Measurements from ENCODE around the gene IFNL2.
"Not testable (repeated sequence)": the region's sequence is repeated elsewhere in the genome, so short reads cannot be mapped to it uniquely, and the experiment has no call there.

Gene IFNL2

DNA sequence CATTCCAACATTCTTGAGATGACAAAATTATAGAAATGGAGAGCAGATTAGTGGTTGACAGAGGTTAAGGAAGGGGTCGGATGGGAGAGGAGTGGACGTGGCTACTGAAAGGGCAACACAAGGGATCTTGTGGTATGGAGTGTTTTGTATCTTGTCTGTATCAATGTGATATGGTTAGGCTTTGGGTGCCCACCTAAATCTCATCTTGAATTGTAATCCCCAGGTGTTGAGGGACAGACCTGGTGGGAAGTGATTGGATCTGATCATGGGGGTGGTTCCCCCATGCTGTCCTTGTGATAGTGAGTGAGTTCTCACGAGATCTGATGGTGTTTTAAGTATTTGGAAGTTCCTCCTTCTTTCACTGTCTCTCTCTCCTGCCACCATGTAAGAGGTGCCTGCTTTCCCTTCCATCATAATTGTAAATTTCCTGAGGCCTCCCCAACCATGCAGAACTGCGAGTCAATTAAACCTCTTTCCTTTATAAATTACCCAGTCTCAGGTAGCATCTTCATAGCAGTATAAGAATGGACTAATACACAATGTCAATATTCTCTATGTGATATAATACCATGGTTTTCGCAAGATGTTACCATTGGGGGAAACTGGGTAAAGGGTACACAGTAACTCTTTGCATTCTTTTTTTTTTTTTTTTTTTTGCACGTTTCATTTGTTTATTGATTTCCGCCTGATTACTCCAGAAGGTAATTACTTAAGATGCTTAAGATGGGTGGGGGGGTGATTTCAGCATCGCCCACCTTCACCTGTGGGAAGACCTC lies 14.6 kb upstream of the IFNL2 start:
- no peak for DNase-seq (ENCODE audit: low read depth)

DNA sequence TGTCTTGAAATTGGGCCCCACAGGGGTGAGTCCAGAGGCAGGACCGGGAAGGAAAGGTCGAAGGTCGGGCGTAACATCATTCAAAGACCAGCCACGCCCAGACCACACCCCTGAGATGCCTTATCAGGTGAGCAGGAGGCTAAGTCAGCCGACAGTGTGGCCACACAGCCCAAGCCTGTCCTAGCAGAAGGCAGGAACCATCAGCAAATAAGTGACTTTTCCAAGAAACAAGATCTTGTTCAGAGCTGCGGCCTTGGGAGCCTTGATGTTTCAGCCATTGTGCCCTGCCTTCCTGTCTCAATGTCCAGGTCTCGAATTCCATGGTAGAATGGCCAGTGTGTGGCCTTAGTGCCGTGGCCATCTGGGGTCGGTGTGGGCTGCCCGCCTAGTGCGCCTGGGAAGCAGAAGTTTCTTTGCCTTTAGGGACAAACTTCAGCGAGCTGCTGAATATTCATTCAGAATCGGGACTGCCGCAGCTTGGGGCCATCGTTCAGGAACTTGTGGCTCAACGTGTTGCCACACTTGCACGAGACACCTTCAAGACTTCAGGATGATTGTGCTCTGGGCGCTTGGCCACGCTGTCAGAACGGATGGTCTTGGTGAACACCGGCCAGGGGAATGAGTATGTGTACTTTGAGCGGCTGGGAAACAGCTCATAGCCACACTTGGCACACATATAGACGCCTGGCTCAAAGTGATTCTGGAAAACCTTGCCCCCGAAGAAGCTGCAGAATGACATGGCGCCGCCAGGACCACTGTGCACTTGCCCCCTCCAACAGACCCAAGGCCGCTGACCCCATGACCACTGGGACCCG lies 13.5 kb upstream of the IFNL2 start:
- DNase-seq (ENCODE audit: low read depth), result no peak

DNA sequence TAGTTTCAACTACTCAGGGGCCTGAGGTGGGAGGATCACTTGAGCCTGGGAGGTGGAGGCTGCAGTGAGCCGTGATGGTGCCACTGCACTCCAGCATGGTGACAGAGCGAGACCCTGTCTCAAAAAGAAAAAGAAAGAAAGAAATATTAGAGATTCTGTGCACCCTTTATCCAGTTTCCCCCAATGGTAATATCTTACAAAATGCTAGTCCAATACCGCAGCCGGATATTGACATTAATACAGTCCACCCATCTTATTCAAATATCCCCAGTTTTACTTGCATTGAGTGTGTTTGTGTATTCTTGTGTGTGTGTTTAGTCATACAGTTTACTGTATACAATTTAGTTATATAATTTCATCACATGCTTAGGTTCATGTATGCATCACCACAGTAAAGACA lies 11.0 kb upstream of the IFNL2 start:
- DNase-seq (ENCODE audit: low read depth), result no peak

DNA sequence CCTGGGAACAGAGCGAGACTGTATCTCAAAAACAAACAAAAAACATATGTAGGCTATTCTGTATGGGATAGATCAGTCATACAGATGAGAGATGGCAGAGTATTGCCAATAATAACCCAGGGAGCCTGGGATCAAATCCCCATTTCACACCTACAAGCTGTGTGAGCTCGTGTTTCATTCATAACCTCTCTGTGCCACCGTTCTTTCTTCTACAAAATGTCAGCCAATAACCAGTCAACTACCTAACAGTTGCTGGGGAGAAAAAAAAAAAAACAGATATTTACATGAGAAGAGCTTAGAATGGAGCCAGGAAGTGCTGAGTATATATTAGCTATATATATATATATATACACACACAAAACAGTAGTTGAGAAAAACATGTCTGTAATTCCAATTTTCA lies 6.5 kb upstream of the IFNL2 start:
- no peak for DNase-seq (ENCODE audit: low read depth)

GRCh38 chr19:39262496-39262895 lies 5.7 kb upstream of the IFNL2 start:
- no peak for DNase-seq (ENCODE audit: low read depth)

DNA sequence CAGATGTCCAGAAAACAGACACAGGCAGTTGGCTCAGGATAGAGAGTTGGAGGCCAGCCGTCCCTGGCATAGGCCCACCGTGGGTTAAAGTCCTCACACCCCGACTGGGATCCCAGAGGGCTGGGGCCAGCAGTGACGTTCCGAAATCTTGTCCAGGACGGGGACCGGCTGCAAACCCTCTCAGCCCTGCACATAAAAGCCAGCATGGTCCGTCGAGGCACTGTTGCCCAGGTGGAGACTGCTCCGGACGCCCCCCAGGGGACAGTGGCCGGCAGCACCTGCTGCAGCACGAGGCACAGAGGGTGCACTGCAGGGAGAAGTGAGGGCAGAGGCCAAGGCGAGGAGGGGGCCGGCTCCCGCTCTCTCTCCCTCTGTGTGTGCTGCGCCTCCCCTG lies 4.3 kb upstream of the IFNL2 start:
- DNase-seq (ENCODE audit: low read depth), result no peak

GRCh38 chr19:39264306-39265290 lies 3.6 kb upstream of the IFNL2 start:
- DNase-seq (ENCODE audit: low read depth), result no peak

- DNase-seq (ENCODE audit: low read depth), result no peak
Observed at GRCh38 chr19:39265321-39265916, 2.8 kb upstream of the IFNL2 start.

DNA sequence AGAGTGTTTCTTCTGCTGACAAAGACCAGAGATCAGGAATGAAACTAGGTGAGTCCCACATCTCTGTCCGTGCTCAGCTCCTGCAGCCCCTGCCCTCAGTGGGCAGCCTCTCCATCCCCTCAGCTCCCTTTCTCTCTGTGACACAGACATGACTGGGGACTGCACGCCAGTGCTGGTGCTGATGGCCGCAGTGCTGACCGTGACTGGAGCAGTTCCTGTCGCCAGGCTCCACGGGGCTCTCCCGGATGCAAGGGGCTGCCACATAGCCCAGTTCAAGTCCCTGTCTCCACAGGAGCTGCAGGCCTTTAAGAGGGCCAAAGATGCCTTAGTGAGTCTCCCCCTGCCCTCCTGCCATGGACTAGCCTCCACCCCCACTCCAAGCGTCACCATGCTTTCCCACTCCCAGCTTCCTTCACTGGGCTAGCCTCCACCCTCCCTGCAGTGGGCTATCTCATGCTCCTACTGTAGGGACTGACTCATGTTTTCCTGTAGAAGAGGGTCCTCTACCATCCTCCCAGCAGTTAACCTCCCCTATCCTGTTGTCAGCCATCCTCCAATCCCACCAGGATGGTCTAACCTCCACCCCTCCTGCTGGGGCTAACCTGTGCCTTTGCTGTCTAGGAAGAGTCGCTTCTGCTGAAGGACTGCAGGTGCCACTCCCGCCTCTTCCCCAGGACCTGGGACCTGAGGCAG lies 481 bp downstream of the IFNL2 start:
- not testable (repeated sequence) for DNase-seq (ENCODE audit: low read depth)

- not testable (repeated sequence) for DNase-seq (ENCODE audit: low read depth)
Observed at GRCh38 chr19:39269369-39269768, 1.2 kb downstream of the IFNL2 start.

DNA sequence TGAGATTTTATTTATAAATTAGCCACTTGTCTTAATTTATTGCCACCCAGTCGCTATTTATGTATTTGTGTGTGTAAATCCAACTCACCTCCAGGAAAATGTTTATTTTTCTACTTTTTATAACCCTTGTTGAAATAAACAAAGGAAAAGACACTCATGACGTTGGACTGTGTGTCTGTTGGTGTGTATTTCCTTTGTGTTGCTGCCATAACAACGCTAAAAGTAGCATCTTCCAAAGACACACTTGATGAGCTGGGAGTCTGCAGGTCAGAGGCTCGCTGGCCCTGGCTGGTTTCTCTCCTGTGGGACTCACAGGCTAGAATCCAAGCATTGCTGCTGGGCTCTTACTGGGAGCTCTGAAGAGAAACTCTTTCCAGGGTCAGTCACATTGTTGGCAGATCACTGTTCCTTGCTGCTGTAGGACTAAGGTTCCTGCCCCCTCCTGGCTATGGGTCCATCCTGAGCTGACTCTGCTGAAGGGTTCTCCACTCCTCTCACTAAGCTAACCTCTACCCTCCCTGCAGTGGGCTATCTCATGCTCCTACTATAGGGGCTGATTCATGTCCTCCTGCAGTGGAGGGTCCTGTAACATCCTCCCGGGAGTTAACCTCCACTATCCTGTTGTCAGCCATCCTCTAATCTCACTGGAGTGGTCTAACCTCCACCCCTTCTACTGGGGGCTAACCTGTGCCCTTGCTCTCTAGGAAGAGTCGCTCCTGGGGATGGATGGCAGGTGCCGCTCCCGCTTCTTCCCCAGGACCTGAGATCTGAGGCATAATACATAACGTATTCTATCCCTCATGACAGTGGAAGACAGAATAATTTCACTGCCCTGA lies 2.1 kb downstream of the IFNL2 start:
- no peak for DNase-seq (ENCODE audit: low read depth)

- not testable (repeated sequence) for DNase-seq (ENCODE audit: low read depth)
Observed at GRCh38 chr19:39273859-39274258, 5.7 kb downstream of the IFNL2 start.

DNA sequence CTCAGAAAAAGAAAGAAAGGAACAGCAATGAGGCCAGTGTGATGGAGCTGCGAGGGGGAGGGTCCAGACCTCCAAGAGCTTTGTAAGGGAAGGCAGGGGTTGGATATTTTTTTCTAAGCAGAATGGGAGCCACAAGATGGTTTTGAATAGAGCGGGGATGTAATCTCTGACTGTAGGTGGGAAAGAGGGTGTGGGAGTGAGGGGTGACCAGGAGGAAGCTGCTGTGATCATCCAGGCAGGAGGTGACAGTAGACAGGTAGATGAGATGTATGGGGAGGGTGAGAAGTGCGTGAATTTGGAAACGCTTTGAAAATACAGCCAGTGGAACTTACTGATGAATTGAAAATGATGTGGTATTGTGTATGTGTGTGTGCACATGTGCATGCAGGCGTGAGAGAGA lies 7.4 kb downstream of the IFNL2 start:
- no peak for DNase-seq (ENCODE audit: low read depth)

GRCh38 chr19:39276740-39277139 lies 8.5 kb downstream of the IFNL2 start:
- DNase-seq (ENCODE audit: low read depth), result no peak

- DNase-seq (ENCODE audit: low read depth), result no peak
Observed at GRCh38 chr19:39277598-39277997, 9.4 kb downstream of the IFNL2 start.

DNA sequence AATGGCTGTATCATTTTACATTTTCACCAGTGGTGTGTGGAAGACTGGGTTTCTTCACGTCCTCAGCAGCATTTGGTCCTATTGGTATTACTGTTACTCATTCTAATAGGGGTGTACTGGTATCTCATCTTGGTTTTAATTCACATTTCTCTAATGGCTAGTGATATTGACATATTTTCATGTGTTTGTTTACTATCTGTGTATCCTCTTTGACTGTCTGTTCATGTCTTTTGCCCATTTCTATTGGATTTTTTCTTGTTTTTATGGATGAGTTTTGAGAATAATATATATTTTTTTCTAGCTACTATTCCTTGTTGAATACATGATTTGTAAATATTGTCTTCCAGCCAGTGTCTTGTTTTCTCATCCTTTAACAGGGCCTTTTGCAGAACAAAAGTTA lies 13.8 kb downstream of the IFNL2 start:
- no peak for DNase-seq (ENCODE audit: low read depth)

DNA sequence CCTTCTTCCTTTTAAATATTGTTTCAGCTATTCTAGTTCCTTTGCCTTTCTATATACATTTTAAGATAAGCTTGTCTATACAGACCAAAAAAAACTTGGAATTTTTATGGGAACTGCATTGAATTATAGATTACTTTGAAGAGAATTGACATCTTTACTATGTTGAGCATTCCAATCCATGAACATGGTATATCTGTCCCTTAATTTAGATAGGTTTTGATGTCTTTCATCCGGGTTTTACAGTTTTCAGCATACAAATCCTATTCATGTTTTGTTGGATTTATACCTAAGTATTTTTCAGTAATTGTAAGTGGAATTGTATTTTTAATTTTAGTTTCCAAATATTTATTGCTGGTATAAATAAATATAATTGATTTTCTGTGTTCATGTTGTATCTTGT lies 15.8 kb downstream of the IFNL2 start:
- no peak for DNase-seq (ENCODE audit: low read depth)

DNA sequence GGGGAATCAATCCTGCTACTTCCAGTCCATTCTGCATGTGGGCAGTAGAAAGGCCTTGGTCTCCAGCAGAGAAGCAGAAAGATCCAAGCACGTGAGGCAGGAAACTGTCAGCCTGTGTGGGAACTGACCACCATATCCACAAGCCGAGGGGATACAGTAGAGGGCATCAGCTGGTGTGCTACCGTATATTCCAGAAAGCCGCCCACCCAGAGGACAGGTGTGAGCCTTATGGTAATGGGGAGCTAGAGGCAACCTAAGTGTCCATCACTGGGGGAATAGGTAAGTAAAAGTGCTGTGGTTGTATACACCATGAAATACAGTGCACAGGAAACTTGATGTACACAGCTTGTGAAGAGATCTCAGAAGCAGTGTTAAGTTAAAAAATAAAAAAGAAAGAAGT lies 25.2 kb downstream of the IFNL2 start:
- no peak for DNase-seq (ENCODE audit: low read depth)

DNA sequence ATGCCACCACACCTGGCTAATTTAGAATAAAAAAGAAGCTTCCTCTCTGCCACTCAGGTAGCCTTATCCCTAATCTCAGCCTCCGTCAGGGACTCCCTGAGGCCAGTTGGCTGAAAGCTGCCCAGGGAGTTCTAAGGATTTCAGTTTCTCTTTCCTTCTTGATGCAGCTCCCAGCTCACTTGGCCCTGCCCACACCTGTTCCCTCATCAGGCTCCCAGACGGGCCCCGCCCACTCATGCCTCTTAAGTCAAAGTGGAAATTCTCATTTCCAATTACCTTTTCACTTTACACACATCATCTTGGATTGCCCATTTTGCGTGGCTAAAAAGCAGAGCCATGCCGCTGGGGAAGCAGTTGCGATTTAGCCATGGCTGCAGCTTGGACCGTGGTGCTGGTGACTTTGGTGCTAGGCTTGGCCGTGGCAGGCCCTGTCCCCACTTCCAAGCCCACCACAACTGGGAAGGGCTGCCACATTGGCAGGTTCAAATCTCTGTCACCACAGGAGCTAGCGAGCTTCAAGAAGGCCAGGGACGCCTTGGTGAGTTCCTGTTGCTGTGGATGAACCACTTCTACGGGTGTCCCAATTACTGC lies 28.0 kb downstream of the IFNL2 start, which contains the start of gene IFNL1:
Gene IFNL1 (plus strand): TSS at position 353 of the 591 bp plus-strand sequence. CDS start 15 bp downstream, at position 368.
- DNase-seq (ENCODE audit: low read depth), result no peak

DNA sequence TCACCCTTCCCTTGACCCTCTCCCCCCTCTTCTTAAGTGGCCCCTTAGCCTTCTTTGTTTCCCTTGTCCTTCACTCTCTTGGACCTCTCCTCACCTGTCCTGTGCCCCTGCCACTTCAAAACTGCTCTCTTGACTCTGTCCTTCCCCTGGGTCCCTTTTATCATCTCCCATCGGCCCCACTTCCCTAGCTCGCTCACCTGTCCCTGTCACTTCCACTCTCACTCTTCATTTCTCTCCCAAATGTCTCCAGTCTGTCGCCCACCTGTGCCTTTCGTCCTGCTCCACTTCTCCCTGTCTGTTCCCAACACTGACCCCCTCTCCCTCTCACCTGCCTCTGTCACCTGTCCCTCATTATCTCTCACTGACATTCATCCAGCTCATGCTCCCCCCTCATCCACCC lies 28.7 kb downstream of the IFNL2 start:
- DNase-seq (ENCODE audit: low read depth), result no peak

Data from activated T-helper 1 cell treated with Interleukin-2 at 50 U/mL for 16 hours (primary cell).